ENCODE measurements around the gene SYT4.

SYT4 gene

GRCh38 chr18:43220691-43221090 is 56.6 kb downstream of the SYT4 start:
- DNase-seq (ENCODE audit: low read depth in 2 of 2) = no peak

Measured in fibroblast of skin of left biceps (primary cell).